HG02852 (cell line): ENCODE measurements around the gene EXOC3L4.
"Not testable (repeated sequence)": the region's sequence is repeated elsewhere in the genome, so short reads cannot be mapped to it uniquely, and the experiment has no call there.

Experiments used
- ATAC-seq: cut with Tn5 transposase; IDR thresholded peaks from one replicate; pipeline ENCODE4 v1.9.1; 2021; ENCODE audit warnings: mild to moderate bottlenecking, moderate library complexity; ENCODE audit not compliant: unreplicated experiment

EXOC3L4 gene

GRCh38 chr14:103104654-103105452 is 10.3 kb downstream of the EXOC3L4 start:
- no peak for ATAC-seq

- ATAC-seq = no peak
Measured at GRCh38 chr14:103105580-103106150, 11.1 kb downstream of the EXOC3L4 start.

GRCh38 chr14:103107455-103107854 is 12.9 kb downstream of the EXOC3L4 start:
- ATAC-seq = no peak

- ATAC-seq = no peak
Measured at GRCh38 chr14:103107941-103108748, 13.6 kb downstream of the EXOC3L4 start.

- peak; percentile 49 for ATAC-seq
Measured at GRCh38 chr14:103108749-103109207, 14.3 kb downstream of the EXOC3L4 start.

- no peak for ATAC-seq
Measured at GRCh38 chr14:103109535-103110441, 15.3 kb downstream of the EXOC3L4 start.

GRCh38 chr14:103110681-103111231 is 16.2 kb downstream of the EXOC3L4 start:
- ATAC-seq = no peak

GRCh38 chr14:103111232-103111868 is 16.8 kb downstream of the EXOC3L4 start:
- ATAC-seq = no peak

GRCh38 chr14:103112400-103113243 is 18.1 kb downstream of the EXOC3L4 start:
- ATAC-seq = no peak

GRCh38 chr14:103113303-103113702 is 18.8 kb downstream of the EXOC3L4 start:
- no peak for ATAC-seq

- ATAC-seq = no peak
Measured at GRCh38 chr14:103113774-103114173, 19.2 kb downstream of the EXOC3L4 start.

- not testable (repeated sequence) for ATAC-seq
Measured at GRCh38 chr14:103115086-103115679, 20.7 kb downstream of the EXOC3L4 start.

- ATAC-seq = no peak
Measured at GRCh38 chr14:103115845-103116572, 21.5 kb downstream of the EXOC3L4 start.

GRCh38 chr14:103116636-103117035 is 22.1 kb downstream of the EXOC3L4 start:
- no peak for ATAC-seq

- ATAC-seq = not testable (repeated sequence)
Measured at GRCh38 chr14:103117499-103117898, 23.0 kb downstream of the EXOC3L4 start.

GRCh38 chr14:103118018-103118662 is 23.6 kb downstream of the EXOC3L4 start:
- no peak for ATAC-seq
